Astrocyte of the cerebellum (primary cell): ENCODE results near the gene HEBP1.

Experiments
- DNase-seq: peaks from one replicate; pipeline ENCODE4 v3.0.0-alpha.2; 2011; ENCODE audit warnings: low read depth
- H3K4me3 ChIP-seq: 2 replicates; pipeline ENCODE4 v1.5.1; 2011; ENCODE audit warnings: mild to moderate bottlenecking, low read depth, low read length, moderate library complexity
- CTCF ChIP-seq: IDR thresholded peaks from 2 replicates; pipeline ENCODE4 v1.5.1; 2012; ENCODE audit warnings: low read length, low read depth, moderate library complexity, mild to moderate bottlenecking; ENCODE audit errors: missing control alignments
- in situ Hi-C: cut with HindIII; loops from 2 replicates; pipeline ENCODE4 v1.10.0; 2017; ENCODE audit warnings: low sequenced_read_pairs

HEBP1 gene

GRCh38 chr12:12995088-12995487 lies 5.0 kb downstream of the HEBP1 start:
- in situ Hi-C loops = no loop called here
- no peak for DNase-seq

GRCh38 chr12:12993367-12993766 lies 6.7 kb downstream of the HEBP1 start:
- in situ Hi-C loops = no loop called here
- DNase-seq = no peak
- no peak overlapping the region for H3K4me3 ChIP-seq
- no peak for TF ChIP-seq CTCF

More at GRCh38 chr12:12995088-12995487, 5.0 kb downstream of the HEBP1 start:
- no peak overlapping the region for H3K4me3 ChIP-seq
- no peak for TF ChIP-seq CTCF

- TF ChIP-seq CTCF = no peak
- DNase-seq = peak; percentile 76
- H3K4me3 ChIP-seq = peak overlapping the region; percentile 1
- in situ Hi-C loops = no loop called here
These were observed 7.5 kb downstream of the HEBP1 start for GRCh38 chr12:12992418-12993130.

- DNase-seq = no peak
- TF ChIP-seq CTCF = no peak
- no peak overlapping the region for H3K4me3 ChIP-seq
- in situ Hi-C loops = no loop called here
These were observed 9.2 kb downstream of the HEBP1 start for GRCh38 chr12:12990700-12991468.

- in situ Hi-C loops = no loop called here
- no peak for TF ChIP-seq CTCF
- H3K4me3 ChIP-seq = no peak overlapping the region
- DNase-seq = no peak
These were observed 12.6 kb downstream of the HEBP1 start for GRCh38 chr12:12987421-12987820.

GRCh38 chr12:12986775-12987331 lies 13.2 kb downstream of the HEBP1 start:
- no peak for DNase-seq
- no peak overlapping the region for H3K4me3 ChIP-seq
- in situ Hi-C loops = no loop called here
- TF ChIP-seq CTCF = no peak
